ENCODE measurements around the gene TMEM108.
"Not testable (repeated sequence)": the region's sequence is repeated elsewhere in the genome, so short reads cannot be mapped to it uniquely, and the experiment has no call there.

Gene TMEM108

DNA sequence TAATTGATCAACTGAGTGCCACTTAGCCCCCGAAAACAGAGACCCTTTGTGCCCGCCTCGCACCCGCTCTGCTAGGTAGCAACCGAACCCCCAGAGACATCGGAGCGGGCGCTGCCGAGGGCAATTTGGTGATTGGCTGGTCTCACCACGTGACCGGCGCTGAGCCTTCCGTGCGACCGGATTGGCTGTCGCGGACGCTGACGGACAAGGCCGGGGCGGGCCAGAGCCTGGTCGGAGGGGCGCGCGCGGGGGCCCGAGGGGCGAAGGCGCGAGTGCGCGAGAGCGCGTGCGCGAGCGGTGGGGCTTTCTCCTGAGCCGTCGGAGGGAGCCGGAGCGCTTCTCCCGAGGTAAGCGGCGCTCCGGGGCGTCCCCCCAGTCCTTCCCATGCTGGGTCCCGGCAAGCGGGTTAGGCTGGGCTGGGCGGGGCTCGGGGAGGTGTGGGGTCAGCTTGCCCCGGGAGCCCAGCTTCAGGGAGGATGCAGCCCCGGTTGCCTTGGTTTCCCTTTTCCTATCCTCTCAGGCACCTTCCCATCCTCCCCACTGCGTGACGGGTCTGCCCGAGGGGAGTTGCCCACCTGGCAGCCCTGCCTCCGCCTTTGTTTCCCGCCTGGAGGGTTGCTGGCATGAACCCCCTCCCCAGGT is at the start of gene TMEM108:
Gene TMEM108, plus strand, starts transcription at position 303 of the 642 bp plus-strand sequence.
- peak; percentile 89 for DNase-seq

DNA sequence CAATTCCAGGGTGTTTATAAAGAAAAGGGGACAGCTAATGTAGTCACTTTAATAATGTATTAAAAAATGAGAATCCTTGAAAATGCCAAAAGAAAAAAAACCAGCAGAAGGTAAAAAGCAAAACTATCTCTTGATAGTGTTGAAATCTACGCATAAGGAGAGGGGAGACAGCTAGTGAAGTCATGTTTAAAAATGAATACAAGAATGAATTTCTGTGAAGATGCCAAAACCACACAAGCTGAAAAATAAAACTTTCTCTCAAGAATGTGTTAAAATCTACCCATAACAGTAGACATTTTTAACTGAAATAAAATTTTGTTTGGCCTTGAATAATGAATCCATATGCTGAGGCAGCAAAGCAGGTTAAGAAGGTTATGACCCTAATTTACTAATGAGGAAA is 42.2 kb upstream of the TMEM108 start:
- DNase-seq, result no peak

DNA sequence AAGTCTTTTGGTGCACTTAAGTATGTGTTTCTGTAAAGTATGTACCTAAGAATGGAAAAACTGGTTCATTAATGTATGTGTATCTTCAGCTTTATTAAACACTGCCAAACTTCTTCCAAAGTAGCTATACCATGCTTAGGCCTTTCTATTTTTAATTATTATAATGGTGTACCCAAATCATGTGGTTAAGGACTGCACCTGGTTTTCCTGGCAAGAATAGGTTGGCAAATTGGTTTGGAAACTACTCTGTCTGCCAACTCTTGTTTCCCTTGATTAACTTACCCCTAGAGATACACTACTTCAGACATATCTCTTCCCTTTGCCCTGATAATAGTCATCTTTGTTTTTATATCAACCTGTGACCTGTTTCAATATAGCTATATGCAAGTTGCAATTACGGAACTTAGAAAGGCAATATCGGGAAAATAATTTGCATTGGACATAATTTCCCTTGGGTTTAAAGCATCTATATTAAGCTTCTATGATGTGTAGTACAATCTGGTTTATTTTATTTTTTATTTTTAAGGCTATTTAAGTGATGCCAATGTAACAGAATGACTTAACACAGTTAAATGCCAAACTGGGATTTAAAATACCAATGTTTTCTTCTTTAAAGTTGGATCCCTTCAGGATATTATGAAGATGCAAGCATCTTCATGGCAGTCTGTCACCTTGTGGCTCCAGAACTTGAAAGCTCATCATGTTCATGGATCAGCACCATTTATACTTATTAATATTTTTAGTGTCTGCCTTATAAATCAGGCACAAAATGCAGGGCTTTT is 40.6 kb upstream of the TMEM108 start:
- no peak for DNase-seq

DNA sequence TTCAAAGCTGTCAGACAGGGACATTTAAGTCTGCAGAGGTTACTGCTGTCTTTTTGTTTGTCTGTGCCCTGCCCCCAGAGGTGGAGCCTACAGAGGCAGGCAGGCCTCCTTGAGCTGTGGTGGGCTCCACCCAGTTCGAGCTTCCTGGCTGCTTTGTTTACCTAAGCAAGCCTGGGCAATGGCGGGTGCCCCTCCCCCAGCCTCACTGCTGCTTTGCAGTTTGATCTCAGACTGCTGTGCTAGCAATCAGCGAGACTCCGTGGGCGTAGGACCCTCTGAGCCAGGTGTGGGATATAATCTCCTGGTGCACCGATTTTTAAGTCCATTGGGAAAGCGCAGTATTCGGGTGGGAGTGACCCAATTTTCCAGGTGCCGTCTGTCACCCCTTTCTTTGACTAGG is 33.2 kb upstream of the TMEM108 start:
- not testable (repeated sequence) for DNase-seq

DNA sequence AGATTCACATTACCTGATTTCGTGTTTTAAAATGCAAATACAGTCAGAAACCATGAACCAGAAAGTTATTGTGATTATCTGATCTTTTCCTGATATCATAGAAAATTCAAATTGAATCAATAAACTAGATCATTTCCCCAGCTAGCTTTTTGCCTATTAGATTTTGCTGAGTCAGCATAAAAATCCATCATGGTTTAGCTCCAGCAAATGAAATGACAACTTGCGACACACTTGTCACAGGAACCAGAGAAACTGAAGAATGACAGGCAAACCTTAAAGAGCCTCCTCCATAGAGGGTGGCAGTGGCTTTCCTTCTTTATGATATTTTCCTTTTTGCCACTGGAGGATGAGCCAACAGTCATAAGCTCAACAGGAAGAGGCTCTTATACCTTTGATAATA is 30.6 kb upstream of the TMEM108 start:
- no peak for DNase-seq

DNA sequence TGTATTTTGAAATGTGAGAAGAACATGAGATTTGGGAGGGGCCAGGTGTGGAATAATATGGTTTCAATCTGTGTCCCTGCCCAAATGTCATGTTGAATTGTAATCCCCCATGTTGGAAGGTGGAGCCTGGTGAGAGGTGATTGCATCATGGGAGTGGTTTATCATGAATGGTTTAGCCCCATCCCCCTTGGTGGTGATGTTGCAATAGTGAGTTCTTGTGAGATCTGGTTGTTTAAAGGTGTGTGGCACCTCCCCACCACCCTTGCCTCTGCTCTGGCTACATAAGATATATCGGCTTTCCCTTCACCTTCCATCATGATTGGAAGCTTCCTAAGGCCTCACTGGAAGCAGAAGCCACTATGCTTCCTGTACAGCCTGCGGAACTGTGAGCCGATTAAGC is 23.9 kb upstream of the TMEM108 start:
- DNase-seq, result no peak

DNA sequence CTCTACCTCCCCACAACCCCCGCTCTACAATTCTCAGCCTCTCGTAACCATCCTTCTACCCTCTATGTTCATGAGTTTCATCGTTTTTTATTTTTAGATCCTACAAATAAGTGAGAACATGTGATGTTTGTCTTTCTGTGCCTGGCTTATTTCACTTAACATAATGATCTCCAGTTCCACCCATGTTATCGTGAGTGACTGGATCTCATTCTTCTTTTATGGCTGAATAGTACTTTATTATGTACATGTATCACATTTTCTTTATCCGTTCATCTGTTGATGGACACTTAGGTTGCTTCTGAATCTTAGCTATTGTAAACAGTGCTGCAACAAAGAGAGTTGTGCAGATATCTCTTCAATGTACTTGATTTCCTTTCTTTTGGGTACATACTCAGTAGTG is 22.6 kb upstream of the TMEM108 start:
- not testable (repeated sequence) for DNase-seq

DNA sequence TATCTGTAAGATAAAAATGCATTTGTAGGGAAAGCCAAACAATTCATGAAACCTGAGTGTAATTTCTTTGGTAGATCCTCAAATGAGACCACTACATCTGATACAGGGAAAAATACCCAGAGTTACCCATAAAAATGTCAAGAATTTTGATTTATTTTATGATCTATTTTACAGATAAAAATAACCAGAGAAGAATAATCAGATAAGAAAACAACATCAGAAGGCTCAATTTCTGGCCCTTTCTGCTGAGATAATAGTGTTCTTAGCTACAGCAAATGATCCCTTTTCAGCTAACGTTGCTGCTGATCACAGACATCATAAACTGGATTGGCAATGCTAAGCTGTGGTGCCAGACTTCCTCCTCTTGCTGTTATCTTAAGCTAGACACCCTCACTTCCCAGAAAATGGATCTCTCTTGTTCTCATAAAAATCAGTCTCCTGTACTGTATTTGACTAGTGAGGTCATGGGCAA is 21.3 kb upstream of the TMEM108 start:
- DNase-seq, result no peak

DNA sequence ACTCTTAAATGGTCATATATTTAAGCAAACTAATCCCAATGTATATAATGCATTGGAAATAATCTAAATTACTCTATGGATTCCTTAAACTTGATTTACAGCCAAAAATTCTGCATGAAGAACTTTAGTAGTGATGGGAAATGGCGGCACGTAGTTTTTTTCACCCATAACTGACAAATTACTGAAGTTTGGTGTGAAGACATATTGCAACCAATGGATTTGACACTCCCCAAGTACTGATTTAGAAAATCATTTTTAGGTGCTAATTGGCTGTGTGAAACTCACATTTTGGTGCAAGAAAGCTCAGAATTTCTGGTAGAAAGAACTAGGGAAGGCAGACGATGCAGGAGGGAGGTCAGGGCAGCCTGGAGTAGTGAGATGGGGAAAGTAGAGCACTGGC is 19.3 kb upstream of the TMEM108 start:
- no peak for DNase-seq

DNA sequence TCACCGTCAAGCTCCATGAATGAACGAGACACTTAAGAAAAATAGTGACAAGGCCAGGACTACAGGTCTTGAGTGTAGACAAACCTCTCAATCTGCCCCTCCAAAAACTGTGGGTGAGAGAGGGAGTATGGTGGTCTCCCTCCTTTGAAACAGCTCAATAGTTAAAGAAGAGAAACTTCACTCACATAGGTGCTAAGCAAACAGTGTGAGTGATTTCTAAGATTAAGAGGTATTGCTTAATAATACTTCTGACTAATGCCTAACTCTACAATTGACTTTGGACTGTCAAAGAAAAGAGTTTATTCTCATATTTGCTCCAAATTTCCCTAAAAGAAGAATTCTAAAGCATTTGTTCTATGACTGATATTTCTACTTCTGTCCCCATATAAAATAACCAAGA is 17.0 kb upstream of the TMEM108 start:
- DNase-seq, result no peak

DNA sequence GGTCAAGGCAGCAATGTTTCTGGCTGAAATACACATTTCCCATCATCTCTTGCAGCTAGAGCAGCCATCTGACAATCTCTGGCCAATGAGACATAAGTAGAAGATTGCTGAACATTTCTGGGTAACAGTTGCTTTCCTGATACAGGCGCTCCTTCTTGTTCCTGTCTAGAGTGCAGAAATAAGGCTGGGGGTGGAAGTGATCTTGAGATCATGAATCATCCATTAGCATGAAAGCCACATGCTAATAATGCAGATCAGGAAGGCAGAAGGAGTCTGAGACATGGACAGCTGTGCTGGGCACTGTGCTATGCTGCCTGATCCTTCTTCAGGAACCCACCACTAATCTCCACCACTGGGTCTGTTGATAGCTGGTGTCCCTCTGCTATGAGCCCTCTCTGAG is 14.8 kb upstream of the TMEM108 start:
- DNase-seq, result no peak

DNA sequence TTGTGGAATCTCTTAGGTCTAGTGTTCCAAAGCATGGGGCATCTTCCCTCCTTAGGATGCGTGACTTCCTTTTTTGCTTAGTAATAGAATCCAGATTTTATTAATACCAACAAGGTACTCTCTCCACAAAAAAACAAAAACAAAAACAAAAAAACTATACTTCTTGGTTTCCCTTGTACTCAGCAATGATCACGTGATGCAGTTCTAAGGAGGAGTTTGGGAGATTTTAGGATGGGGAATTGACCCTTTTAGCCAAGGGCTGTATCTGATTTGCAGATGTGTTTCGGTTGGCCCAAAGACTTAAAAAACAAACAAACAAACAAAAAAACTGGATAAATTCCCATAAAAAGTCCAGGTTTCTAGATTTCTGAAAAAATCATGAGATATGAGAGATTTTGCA is 12.6 kb upstream of the TMEM108 start:
- DNase-seq, result no peak

DNA sequence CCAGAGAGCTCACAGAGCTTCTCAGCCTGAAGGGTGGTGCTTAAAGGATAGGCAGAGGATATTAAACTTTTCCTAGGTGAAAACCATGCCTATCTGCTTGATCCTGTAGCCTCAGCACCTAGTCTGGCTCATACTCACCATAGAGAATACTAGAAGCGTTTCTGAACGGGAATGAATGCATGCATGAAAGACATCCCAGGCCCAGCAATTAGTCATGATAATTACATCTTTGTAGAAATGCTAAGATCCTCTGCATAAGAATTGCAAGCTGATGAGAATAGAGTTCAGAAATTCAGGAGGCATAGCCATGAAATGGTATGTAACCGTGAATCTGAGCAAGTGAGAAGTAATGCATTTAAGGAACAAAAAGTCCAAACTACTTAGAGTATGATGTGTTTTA is 5.9 kb upstream of the TMEM108 start:
- no peak for DNase-seq

DNA sequence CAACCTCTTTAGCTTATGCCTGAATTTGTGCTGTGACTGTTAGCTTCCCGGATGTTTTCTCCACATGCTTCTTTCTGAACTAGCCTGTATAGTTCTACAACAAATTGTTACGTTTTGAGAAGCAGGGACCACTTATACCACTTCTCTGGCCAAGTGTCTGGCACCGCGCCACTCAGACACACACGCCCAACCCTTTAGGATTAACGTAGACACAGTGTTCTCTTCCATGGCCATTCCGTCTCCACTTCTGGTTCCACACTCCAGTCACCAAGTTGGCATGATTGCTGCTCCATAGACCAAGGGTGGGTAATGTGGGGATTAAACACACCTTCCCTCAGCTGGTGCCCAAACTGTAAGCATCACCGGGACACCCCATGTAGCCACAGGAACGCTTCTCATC is 755 bp upstream of the TMEM108 start:
- DNase-seq, result no peak

DNA sequence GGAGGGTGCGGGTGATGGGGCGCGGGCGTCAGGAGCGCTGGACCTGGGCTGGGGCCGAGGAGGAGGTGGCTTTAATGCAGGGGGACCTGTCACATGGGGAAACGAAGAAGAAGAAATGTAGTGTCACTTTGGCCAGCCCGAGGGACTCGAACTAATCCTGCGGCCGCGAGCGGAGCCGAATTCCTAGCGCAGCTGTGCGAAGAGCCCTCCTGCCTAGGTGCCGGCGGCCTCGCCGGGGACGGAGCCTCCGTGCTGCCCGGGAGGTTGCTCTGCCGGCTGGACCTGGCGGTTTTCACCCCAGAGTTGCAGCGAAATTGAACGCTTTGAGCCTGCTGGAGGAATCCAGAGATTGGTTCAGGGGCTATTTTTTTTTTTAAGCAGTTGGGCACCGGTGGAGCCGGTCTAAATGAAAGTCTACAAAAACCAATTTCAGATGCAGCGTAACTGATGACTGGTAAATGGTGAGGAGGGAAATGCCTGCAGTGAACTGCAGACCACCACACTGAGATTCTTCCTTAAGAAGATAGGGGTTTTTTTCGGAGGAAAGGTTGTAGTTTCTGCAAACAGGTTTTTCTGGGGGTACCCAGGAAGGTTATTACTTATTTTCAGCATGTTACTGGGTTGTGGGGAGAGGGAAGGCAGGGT is 662 bp downstream of the TMEM108 start:
- DNase-seq, result no peak

DNA sequence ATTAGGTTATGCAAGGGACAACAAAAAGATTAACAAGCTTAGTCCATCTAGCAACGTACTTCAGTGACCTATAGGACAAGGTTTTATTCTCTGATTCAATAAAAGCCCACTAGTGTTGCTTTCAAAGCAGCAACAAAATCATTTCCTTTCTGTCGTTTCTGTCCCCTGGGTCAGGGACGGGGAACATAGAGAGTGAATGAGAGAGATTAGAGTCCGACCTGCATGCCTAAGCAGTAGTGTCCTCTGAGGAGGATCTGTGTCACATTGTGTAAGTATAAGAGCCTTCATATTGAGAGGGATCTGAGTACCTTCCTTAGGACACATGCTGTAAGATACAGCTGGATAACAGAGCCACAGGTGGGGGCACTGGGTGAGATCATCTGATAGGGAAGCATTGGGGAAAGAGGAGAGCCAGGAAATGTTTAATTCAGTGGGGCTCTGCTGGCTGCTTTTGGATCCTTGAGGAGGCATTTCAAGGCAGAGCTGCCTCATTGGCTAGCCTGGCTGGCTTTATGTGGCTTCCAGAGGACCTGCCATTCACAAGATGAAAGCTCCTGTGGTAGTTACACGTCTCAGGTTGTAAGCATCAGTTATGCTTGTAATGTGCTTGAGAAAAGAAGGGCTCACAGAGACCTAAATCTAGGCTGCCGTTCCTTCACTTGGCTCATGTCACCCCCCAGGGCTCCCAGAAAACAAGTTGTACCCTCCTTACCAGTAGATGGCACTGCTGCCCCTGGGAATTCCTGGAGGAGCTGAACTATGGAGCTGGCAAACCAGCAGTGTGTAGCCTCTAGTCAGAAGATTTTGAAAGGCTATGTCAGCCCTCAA is 2.7 kb downstream of the TMEM108 start:
- DNase-seq, result peak; percentile 81

DNA sequence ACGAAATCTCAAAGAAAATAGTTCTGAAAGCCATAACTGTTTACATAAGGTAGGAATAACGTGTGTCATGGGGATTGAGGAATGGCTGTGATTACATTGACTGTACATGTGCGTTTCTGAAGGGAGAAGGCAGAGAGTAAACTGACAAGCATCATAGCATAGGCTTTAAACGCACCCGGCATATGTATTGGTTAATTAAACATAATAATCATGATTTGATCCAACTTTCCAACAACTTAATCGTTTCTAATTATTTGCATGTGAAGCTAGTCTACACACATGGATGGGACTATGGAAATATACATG is 3.3 kb downstream of the TMEM108 start:
- no peak for DNase-seq

DNA sequence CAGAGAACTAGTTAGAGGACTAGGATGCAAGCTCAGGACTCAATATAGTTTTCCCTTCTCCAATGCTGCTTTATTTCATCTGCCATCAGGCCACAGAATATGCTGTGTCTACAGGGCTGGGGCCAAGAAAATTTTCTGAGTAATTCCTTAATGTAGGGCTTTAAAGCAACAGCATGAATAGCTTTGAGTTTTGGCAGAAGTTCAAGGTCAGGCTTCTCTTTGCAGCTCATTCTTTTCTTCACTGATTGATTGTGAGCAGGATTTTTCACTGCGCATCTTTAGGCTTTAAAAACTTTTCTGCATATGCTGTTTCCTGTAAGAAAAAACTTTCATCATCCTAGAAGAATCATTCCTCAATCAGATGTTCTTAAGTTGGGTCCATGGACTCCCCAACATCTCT is 4.6 kb downstream of the TMEM108 start:
- peak; percentile 84 for DNase-seq

DNA sequence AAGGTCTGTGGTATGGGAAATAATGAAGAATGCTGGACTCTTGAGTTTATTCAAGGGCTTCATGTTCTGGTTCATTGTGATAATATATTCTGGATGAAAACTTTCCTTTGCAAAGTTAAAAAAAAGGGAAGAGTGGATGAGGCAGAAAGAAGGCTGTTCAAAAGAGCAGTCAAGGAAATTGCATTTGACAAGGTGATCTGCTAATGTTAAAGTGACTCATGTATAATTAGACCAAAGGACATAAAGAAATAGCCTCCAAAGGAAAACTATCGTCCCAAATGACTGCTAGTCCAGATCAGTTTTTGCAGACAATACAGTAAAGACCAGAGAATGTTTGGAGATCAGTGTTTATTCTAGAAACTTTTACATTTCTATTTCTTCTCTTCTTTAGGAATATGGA is 9.8 kb downstream of the TMEM108 start:
- no peak for DNase-seq

DNA sequence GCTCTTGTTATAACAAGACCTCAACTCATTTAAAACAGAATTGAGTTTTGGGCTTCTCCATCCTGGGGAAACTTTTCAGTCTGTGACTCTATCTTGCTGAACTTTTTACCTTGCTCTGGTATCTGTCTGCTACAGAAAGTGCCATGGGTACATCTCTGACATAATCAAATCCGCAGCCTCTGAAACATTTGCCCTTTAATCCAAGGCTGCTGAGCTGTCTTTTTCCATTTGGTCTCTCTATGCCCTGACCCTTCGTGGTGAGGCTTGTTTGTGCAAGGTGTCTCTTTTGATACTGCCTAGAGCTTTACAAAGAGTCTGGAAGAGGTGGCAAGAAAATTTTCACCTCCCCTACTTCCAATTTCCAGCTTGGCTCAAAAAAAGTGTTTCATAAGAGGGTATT is 11.3 kb downstream of the TMEM108 start:
- no peak for DNase-seq

DNA sequence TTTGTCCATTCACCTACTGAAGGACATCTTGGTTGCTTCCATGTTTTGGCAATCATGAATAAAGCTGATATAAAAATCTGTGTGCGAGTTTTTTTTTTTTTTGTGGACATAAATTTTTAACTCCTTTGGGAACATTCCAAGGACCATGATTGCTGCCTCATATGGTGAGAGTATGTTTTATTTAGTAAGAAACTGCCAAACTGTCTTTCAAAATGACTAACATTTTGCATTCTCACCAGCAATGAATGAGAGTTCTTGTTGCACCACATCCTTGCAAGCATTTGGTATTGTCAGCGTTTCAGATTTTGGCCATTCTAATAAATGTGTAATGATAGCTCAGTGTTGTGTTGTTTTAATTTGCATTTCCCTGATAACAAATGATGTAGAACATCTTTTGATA is 12.7 kb downstream of the TMEM108 start:
- DNase-seq, result no peak

DNA sequence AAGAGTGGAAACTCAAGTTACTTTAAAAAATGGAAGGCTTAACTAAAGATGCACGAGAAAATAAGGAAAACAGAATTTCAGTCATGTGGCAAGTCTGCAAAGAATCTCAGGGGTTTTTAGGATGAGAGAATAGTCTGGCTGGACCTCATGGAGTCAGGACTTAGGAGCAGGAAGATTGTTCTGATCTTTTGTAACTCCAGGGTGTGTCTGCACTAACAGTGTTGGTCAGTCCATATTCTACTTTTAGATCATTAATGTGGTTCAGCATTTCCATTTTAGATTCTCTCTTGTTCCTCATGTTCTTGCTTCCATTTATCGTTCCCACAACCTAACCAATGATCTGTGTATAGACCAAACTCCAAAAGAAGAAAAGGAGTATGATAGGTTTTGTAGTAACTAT is 15.3 kb downstream of the TMEM108 start:
- DNase-seq, result no peak

DNA sequence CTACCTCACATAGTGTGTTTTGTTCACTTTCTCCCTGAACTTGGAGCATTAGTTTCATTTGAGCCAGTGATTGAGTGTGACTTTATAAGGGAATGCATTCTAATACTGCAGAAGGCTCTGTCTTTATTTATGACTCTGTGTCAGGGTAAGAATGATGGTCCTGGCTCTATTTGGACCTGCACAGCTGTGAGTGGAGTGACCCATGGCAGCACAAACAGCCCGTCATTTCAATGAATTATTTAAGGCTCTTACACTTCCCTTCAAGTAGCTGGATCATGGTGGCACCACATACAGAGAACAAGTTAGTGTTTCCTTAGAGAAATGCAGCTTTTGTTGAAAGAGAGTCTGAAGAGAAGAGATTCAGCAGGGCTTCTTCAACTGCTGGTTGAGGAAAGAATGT is 16.4 kb downstream of the TMEM108 start:
- peak; percentile 23 for DNase-seq
